PFSK-1 (cell line): ENCODE results near the gene GRIK1.

Experiments used
- POLR2AphosphoS5 ChIP-seq: IDR thresholded peaks from 2 replicates; pipeline ENCODE4 v1.6.1; 2012; ENCODE audit warnings: low read depth, mild to moderate bottlenecking, control low read depth, low read length, moderate library complexity
- TAF1 ChIP-seq: IDR thresholded peaks from 2 replicates; pipeline ENCODE4 v1.6.1; 2012; ENCODE audit warnings: low read length, control low read depth, borderline replicate concordance; ENCODE audit not compliant: insufficient read depth

DNA sequence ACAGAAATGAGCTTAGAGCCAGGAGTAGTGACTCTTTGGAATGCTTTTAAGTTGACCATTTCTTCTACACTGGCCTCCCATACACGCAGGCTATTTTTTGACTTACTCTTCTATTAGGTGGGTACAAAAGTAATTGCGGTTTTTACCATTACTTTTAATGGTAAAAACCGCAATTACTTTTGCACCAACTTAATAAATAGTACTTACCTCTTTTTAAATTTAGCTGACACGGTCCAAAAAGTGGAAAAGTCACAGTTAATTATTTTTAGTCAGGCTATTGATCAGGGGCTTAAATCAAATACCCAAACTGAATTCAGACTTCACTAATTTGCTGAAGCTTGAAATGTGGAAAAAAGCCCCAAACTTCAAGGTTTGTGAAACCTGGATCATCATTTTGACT lies 138.7 kb downstream of the GRIK1 start:
- no peak for TF ChIP-seq POLR2AphosphoS5
- TF ChIP-seq TAF1: no peak
